Kidney capillary endothelial cell (primary cell): ENCODE data around the gene IQGAP3.

ENCODE experiments used
- DNase-seq: peaks from one replicate; pipeline ENCODE4 v3.0.0-alpha.2; 2018; ENCODE audit warnings: low spot score

IQGAP3 gene

GRCh38 chr1:156511644-156512043 is 60.7 kb downstream of the IQGAP3 start:
- no peak for DNase-seq

GRCh38 chr1:156510709-156511108 is 61.7 kb downstream of the IQGAP3 start:
- DNase-seq = no peak

- no peak for DNase-seq
Measured at GRCh38 chr1:156509424-156510034, 62.8 kb downstream of the IQGAP3 start.

GRCh38 chr1:156508955-156509234 is 63.5 kb downstream of the IQGAP3 start:
- no peak for DNase-seq

- DNase-seq = no peak
Measured at GRCh38 chr1:156508205-156508954, 64.0 kb downstream of the IQGAP3 start.

- DNase-seq = no peak
Measured at GRCh38 chr1:156506450-156506849, 65.9 kb downstream of the IQGAP3 start.

GRCh38 chr1:156505679-156506298 is 66.6 kb downstream of the IQGAP3 start:
- DNase-seq = no peak

GRCh38 chr1:156504821-156505678 is 67.3 kb downstream of the IQGAP3 start:
- peak; percentile 99 for DNase-seq

GRCh38 chr1:156504438-156504813 is 67.9 kb downstream of the IQGAP3 start:
- DNase-seq = no peak

GRCh38 chr1:156503698-156504437 is 68.5 kb downstream of the IQGAP3 start:
- no peak for DNase-seq

GRCh38 chr1:156502894-156503697 is 69.3 kb downstream of the IQGAP3 start:
- peak; percentile 97 for DNase-seq

GRCh38 chr1:156502391-156502893 is 69.9 kb downstream of the IQGAP3 start:
- DNase-seq = no peak

GRCh38 chr1:156500793-156501506 is 71.4 kb downstream of the IQGAP3 start:
- peak; percentile 92 for DNase-seq

GRCh38 chr1:156500543-156500792 is 71.9 kb downstream of the IQGAP3 start, which contains the start of gene MEF2D:
Gene MEF2D (minus strand): TSS chr1:156500775. CDS start chr1:156483292, 17,483 bp downstream.
- DNase-seq = no peak

GRCh38 chr1:156499842-156500542 is 72.4 kb downstream of the IQGAP3 start:
- DNase-seq = no peak

- no peak for DNase-seq
Measured at GRCh38 chr1:156499194-156499841, 73.0 kb downstream of the IQGAP3 start.

- DNase-seq = no peak
Measured at GRCh38 chr1:156498432-156499193, 73.8 kb downstream of the IQGAP3 start.

GRCh38 chr1:156497743-156498431 is 74.5 kb downstream of the IQGAP3 start:
- DNase-seq = no peak
